Upper lobe of left lung (tissue), 4 donors: ENCODE results near the gene CLTC.

ENCODE experiments used
- CTCF ChIP-seq, 6 experiments: fragments of 450-650 bp in 4 of 6; fragments of 200-600 bp in 2 of 6; sonication (generic) in 2 of 6; IDR thresholded peaks; one replicate each; pipeline ENCODE4 v1.5.1; 2016 to 2019; ENCODE audit warnings: antibody characterized with exemption in 6 of 6
- EP300 ChIP-seq, 4 donors: sonication (generic); formaldehyde crosslinking; IDR thresholded peaks; one replicate each; pipeline ENCODE4 v1.5.1; 2017; ENCODE audit warnings: antibody characterized with exemption in 4 of 4, control low read depth in 2 of 4
- POLR2A ChIP-seq, 4 donors: fragments of 450-650 bp; IDR thresholded peaks; one replicate each; pipeline ENCODE4 v1.5.1; 2016 to 2017; ENCODE audit warnings: antibody characterized with exemption in 4 of 4, mild to moderate bottlenecking in 2 of 4
- POLR2AphosphoS5 ChIP-seq, 2 donors: sonication (generic); formaldehyde crosslinking; IDR thresholded peaks; one replicate each; pipeline ENCODE4 v1.5.1; 2017; ENCODE audit warnings: antibody characterized with exemption in 2 of 2

DNA sequence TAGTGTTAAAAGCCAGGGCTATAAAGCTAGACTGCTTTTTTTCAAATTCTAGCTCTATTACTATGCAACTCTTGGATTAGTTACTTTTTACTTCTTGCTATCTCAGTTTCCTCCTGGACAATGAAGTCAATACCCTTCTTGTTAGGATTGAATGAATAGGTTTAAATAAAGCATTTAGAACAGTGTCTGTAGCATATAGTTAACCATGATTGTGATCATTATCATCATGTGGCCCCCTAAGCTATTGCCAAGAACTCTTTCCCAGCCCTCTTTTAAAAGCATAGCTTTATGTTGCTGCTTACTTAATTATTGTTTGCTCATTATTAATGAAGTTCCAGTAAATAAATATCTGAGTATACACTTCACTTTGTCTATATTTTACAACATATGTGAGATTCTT lies 92.2 kb downstream of the CLTC start:
- no peak for TF ChIP-seq CTCF (IDR thresholded peaks at IDR 0.05)
- no peak for TF ChIP-seq POLR2AphosphoS5 (IDR thresholded peaks at IDR 0.05)
- no peak for TF ChIP-seq POLR2A (IDR thresholded peaks at IDR 0.05)
- TF ChIP-seq EP300 (IDR thresholded peaks at IDR 0.05), result no peak
